Measurements from ENCODE around the gene RPS2.
"Not testable (repeated sequence)": the region's sequence is repeated elsewhere in the genome, so short reads cannot be mapped to it uniquely, and the experiment has no call there.

Gene RPS2

GRCh38 chr16:1929105-1929504 is 35.5 kb downstream of the RPS2 start:
- H3K9me3 Mint-ChIP-seq: no peaks in the 10 kb centered on the region
- no peak overlapping the region for H3K27ac Mint-ChIP-seq
- TF ChIP-seq, protein P1, sequence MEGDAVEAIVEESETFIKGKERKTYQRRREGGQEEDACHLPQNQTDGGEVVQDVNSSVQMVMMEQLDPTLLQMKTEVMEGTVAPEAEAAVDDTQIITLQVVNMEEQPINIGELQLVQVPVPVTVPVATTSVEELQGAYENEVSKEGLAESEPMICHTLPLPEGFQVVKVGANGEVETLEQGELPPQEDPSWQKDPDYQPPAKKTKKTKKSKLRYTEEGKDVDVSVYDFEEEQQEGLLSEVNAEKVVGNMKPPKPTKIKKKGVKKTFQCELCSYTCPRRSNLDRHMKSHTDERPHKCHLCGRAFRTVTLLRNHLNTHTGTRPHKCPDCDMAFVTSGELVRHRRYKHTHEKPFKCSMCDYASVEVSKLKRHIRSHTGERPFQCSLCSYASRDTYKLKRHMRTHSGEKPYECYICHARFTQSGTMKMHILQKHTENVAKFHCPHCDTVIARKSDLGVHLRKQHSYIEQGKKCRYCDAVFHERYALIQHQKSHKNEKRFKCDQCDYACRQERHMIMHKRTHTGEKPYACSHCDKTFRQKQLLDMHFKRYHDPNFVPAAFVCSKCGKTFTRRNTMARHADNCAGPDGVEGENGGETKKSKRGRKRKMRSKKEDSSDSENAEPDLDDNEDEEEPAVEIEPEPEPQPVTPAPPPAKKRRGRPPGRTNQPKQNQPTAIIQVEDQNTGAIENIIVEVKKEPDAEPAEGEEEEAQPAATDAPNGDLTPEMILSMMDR (IDR thresholded peaks at IDR 0.05): no peak
- no peak for DNase-seq
- no peaks in the 10 kb centered on the region for H3K36me3 Mint-ChIP-seq (ENCODE audit: low read depth)
- peaks cover 14% of the 10 kb centered on the region for H3K27me3 Mint-ChIP-seq (ENCODE audit: low read depth, poor library complexity)
- peak overlapping the region; percentile 73 for H3K4me3 Mint-ChIP-seq
- H3K4me1 Mint-ChIP-seq: peaks cover 32% of the 10 kb centered on the region

DNA sequence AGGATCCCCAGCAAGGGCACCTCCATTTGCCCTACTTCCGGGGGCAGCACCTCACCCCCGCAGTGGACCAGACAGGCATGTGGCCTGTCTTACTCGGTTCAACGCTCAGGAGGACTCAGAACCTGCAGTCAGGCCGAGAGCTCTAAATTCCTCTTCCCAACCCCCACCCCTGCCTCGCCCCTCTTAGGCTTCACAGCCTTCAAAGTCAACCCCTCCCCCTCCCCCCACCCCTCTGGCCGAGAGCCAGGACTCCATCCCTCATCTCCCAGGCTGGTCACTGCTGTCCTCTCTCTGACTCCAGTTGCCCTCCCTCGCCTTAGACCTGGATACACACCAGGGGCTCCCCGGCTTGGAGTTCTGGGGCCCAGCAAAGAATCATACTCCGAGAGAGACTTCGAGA is 38.4 kb downstream of the RPS2 start:
- Mint-ChIP-seq H3K36me3 (ENCODE audit: low read depth) (no peaks in the 10 kb centered on the region), H3K4me3 (no peak overlapping the region), H3K4me1 (peaks cover 41% of the 10 kb centered on the region), H3K27ac (no peak overlapping the region), H3K27me3 (ENCODE audit: low read depth, poor library complexity) (peaks cover 37% of the 10 kb centered on the region), H3K9me3 (no peaks in the 10 kb centered on the region)
- TF ChIP-seq, protein P1 (IDR thresholded peaks at IDR 0.05): no peak
- DNase-seq: no peak

GRCh38 chr16:1924095-1924494 is 40.5 kb downstream of the RPS2 start:
- no peaks in the 10 kb centered on the region for H3K9me3 Mint-ChIP-seq
- H3K4me3 Mint-ChIP-seq: no peak overlapping the region
- H3K4me1 Mint-ChIP-seq: peaks cover 50% of the 10 kb centered on the region
- no peak for DNase-seq
- H3K27ac Mint-ChIP-seq: no peak overlapping the region
- H3K36me3 Mint-ChIP-seq (ENCODE audit: low read depth): no peaks in the 10 kb centered on the region
- TF ChIP-seq, protein P1 (IDR thresholded peaks at IDR 0.05): no peak
- peaks cover 52% of the 10 kb centered on the region for H3K27me3 Mint-ChIP-seq (ENCODE audit: low read depth, poor library complexity)

GRCh38 chr16:1923299-1924034 is 41.2 kb downstream of the RPS2 start:
- TF ChIP-seq, protein P1 (IDR thresholded peaks at IDR 0.05): peak; percentile 55
- peak; percentile 76 for DNase-seq
- Mint-ChIP-seq H3K4me3 (no peak overlapping the region), H3K36me3 (ENCODE audit: low read depth) (no peaks in the 10 kb centered on the region), H3K4me1 (peaks cover 51% of the 10 kb centered on the region), H3K27me3 (ENCODE audit: low read depth, poor library complexity) (peaks cover 58% of the 10 kb centered on the region), H3K27ac (no peak overlapping the region), H3K9me3 (no peaks in the 10 kb centered on the region)

DNA sequence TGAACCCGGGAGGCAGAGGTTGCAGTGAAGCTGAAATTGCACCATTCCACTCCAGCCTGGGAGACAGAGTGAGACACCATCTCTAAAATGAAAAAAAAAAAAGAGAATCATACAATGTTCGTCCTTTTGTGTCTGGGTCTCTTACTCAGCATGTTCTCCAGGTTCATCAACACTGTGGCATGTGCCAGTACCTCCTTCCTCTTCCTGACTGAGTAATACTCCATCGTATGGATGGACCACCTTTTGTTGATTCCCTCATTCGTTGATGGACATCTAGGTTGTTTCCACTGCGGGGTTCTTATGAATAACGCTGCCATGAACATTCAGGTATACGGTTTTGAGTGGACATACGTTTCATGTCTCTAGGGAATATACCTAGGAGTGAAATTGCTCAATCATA is 42.3 kb downstream of the RPS2 start:
- H3K27me3 Mint-ChIP-seq (ENCODE audit: low read depth, poor library complexity): peaks cover 64% of the 10 kb centered on the region
- H3K27ac Mint-ChIP-seq: no peak overlapping the region
- DNase-seq: no peak
- no peaks in the 10 kb centered on the region for H3K36me3 Mint-ChIP-seq (ENCODE audit: low read depth)
- TF ChIP-seq, protein P1 (IDR thresholded peaks at IDR 0.05): no peak
- H3K9me3 Mint-ChIP-seq: no peaks in the 10 kb centered on the region
- peaks cover 47% of the 10 kb centered on the region for H3K4me1 Mint-ChIP-seq
- no peak overlapping the region for H3K4me3 Mint-ChIP-seq

- DNase-seq: peak; percentile 81
- Mint-ChIP-seq H3K27me3 (ENCODE audit: low read depth, poor library complexity) (peaks cover 77% of the 10 kb centered on the region), H3K4me3 (peak overlapping the region; percentile 15)
Observed at GRCh38 chr16:1920727-1921171, 43.9 kb downstream of the RPS2 start.

GRCh38 chr16:1920122-1920521 is 44.5 kb downstream of the RPS2 start:
- H3K27ac Mint-ChIP-seq; H3K9me3 Mint-ChIP-seq; DNase-seq; H3K36me3 Mint-ChIP-seq (ENCODE audit: low read depth): not testable (repeated sequence)
- Mint-ChIP-seq H3K4me3 (peak overlapping the region; percentile 15), H3K4me1 (peaks cover 52% of the 10 kb centered on the region), H3K27me3 (ENCODE audit: low read depth, poor library complexity) (peaks cover 83% of the 10 kb centered on the region)

More at GRCh38 chr16:1920727-1921171, 43.9 kb downstream of the RPS2 start:
- TF ChIP-seq, protein P1 (IDR thresholded peaks at IDR 0.05): no peak
- no peaks in the 10 kb centered on the region for H3K9me3 Mint-ChIP-seq
- peaks cover 51% of the 10 kb centered on the region for H3K4me1 Mint-ChIP-seq
- H3K27ac Mint-ChIP-seq: no peak overlapping the region
- H3K36me3 Mint-ChIP-seq (ENCODE audit: low read depth): no peaks in the 10 kb centered on the region

Measured in nephron progenitor cell (in vitro differentiated cells).